ENCODE results near the gene TBX4. TPM values are rescaled to one million over a fixed set of nuclear protein-coding genes. Genes with fewer than 3 reads are reported as not detected.
A peak's percentile ranks its signal among the peaks of the same experiment; 100 is the strongest.

The TBX4 gene
- total and polyA plus RNA-seq, 2 of the 13 experiments (the other 11 are each of a cell fraction or from before 2014, with no cell fraction given) = 0.11 to 1.1 TPM

- H3K4me1 ChIP-seq (ENCODE audit: insufficient read depth, low read length) = peaks cover 37% of the 10 kb centered on the region
- POLR2A ChIA-PET = interaction anchor here (1.0 to 3.7 kb wide), 2 partner anchors 9 to 53 kb away, joined by 3 to 19 read pairs; partner anchors contain the start of gene TBX2
- no peak for DNase-seq (ENCODE audit: low spot score)
- in situ Hi-C loops (cut with HindIII; ENCODE audit: extremely low pct_ligation_motif_present, low pct_unique_long_range_greater_than_20kb) (no loop called here), intact Hi-C loops (cut with micrococcal nuclease; ENCODE audit: unreplicated experiment) (loop anchor here (1.0 to 5.0 kb wide), 3 partner anchors 344 to 438 kb away; no protein-coding TSS in a partner anchor)
- H3K4me2 ChIP-seq (ENCODE audit: low read depth, low read length) = peak overlapping the region; percentile 92
- peaks cover 0 to 5% of the 10 kb centered on the region in 2 experiments; a peak in 2 of 5 replicates for H3K36me3 ChIP-seq (replicated peaks in 1 of 2; ENCODE audit: control insufficient read depth in 1 of 2, insufficient read depth in 2 of 2, low read length in 2 of 2)
- H2AFZ ChIP-seq (ENCODE audit: low read length) = no peak overlapping the region
- no peaks in the 10 kb centered on the region for H3K27me3 ChIP-seq (ENCODE audit: control insufficient read depth in 1 of 2, insufficient read depth in 2 of 2, low read length in 2 of 2)
- H3K27ac ChIP-seq (ENCODE audit: extremely low read length, insufficient read depth, low read length) = no peak overlapping the region
- no peak for FAIRE-seq
- H4K20me1 ChIP-seq (ENCODE audit: insufficient read depth, low read length) = no peaks in the 10 kb centered on the region
- 95% methylated on average over 41 of the region's 41 CpGs for WGBS (ENCODE audit: low lambda C conversion rate)
- H3K4me3 ChIP-seq (replicated peaks in 1 of 3; ENCODE audit: insufficient read depth in 1 of 3, low read depth in 2 of 3, low read length in 3 of 3) = 0 out of 6 replicates have a peak overlapping the region, but pooled peaks of 1 of the 3 experiments have one; percentile 77
- no peak overlapping the region for H3K9ac ChIP-seq (ENCODE audit: insufficient read depth, low read depth, low read length)
- no TSS peak for BruUV-seq (replicated peaks)
- no peaks in the 10 kb centered on the region for H3K9me3 ChIP-seq (ENCODE audit: low read length)
- H3K79me2 ChIP-seq (ENCODE audit: insufficient read depth, low read length) = no peaks in the 10 kb centered on the region
- CTCF ChIA-PET (ENCODE audit: low intra/inter-chr PET ratio, low total read pairs) = interaction anchor here (1.6 to 1.8 kb wide), 4 partner anchors 52 to 437 kb away, joined by 3 to 13 read pairs (median 9); no protein-coding TSS in a partner anchor
- no peak for ATAC-seq
- no peak for TF ChIP-seq ZNF460 (CRISPR knock-in tag; IDR thresholded peaks at IDR 0.05; ENCODE audit: borderline replicate concordance)
- no peak for TF ChIP-seq ZNF383 (CRISPR knock-in tag; IDR thresholded peaks at IDR 0.05; ENCODE audit: borderline replicate concordance)
- TF ChIP-seq ZNF180 (CRISPR knock-in tag; IDR thresholded peaks at IDR 0.05; ENCODE audit: borderline replicate concordance, low read depth) = no peak
- peak; percentile 64; the same call in 1 of the 2 replicates for TF ChIP-seq HNRNPL (IDR thresholded peaks at IDR 0.05; ENCODE audit: low read depth, low read length)
- TF ChIP-seq NR2C2 (CRISPR knock-in tag; IDR thresholded peaks at IDR 0.05; ENCODE audit: borderline replicate concordance) = 0 out of 2 replicates have a peak, but pooled peaks have one; percentile 3
- 0 out of 2 replicates have a peak, but pooled peaks have one; percentile 14 for TF ChIP-seq MXD1 (CRISPR knock-in tag; IDR thresholded peaks at IDR 0.05)
- TF ChIP-seq ZBTB7B (CRISPR knock-in tag; IDR thresholded peaks at IDR 0.05) = 0 out of 2 replicates have a peak, but pooled peaks have one; percentile 7
- 0 out of 2 replicates have a peak, but pooled peaks have one; percentile 7 for TF ChIP-seq HOXA3 (CRISPR knock-in tag; IDR thresholded peaks at IDR 0.05)
- TF ChIP-seq ZBTB33 (CRISPR knock-in tag; IDR thresholded peaks at IDR 0.05) = peak; percentile 33; the same call in 1 of the 2 replicates
- TF ChIP-seq ETV5 (CRISPR knock-in tag; IDR thresholded peaks at IDR 0.05; ENCODE audit: borderline replicate concordance) = 0 out of 2 replicates have a peak, but pooled peaks have one; percentile 5
- no peak for TF ChIP-seq TAF1 (CRISPR knock-in tag; IDR thresholded peaks at IDR 0.05)
- TF ChIP-seq AKAP8 (CRISPR knock-in tag; IDR thresholded peaks at IDR 0.05) = 0 out of 2 replicates have a peak, but pooled peaks have one; percentile 32
- TF ChIP-seq AGO2 (optimal IDR thresholded peaks at IDR 0.05; ENCODE audit: low read depth, low read length) = peak; percentile 97
- TF ChIP-seq ZSCAN29 (CRISPR knock-in tag; conservative IDR thresholded peaks at IDR 0.05) = peak; percentile 94; the same call in 1 of the 2 replicates
- TF ChIP-seq POGZ (CRISPR knock-in tag; IDR thresholded peaks at IDR 0.05) = no peak
- TF ChIP-seq ZC3H13 (CRISPR knock-in tag; IDR thresholded peaks at IDR 0.05) = 0 out of 2 replicates have a peak, but pooled peaks have one; percentile 50
- TF ChIP-seq RBFOX2 (IDR thresholded peaks at IDR 0.05; ENCODE audit: low read depth, low read length) = peak; percentile 68
- TF ChIP-seq HIVEP1 (CRISPR knock-in tag; IDR thresholded peaks at IDR 0.05) = 0 out of 2 replicates have a peak, but pooled peaks have one; percentile 17
- no peak for TF ChIP-seq GLI4 (CRISPR knock-in tag; IDR thresholded peaks at IDR 0.05; ENCODE audit: borderline replicate concordance)
- no peak for TF ChIP-seq CBFB (CRISPR knock-in tag; IDR thresholded peaks at IDR 0.05)
- TF ChIP-seq SNRNP70 (IDR thresholded peaks at IDR 0.05; ENCODE audit: low read depth, low read length) = no peak
These were observed 43.8 kb upstream of the TBX4 start for GRCh38 chr17:61408151-61409041.

All from HepG2 (cell line).